H1 (cell line): Measurements from ENCODE around the gene ATP6V1G3. TPM values are rescaled to one million over a fixed set of nuclear protein-coding genes. Genes with fewer than 3 reads are reported as not detected.

Experiments
- EGR1 ChIP-seq: IDR thresholded peaks from 2 replicates; pipeline ENCODE4 v1.6.1; 2011; ENCODE audit warnings: low read depth, low read length, borderline replicate concordance
- JUND ChIP-seq: IDR thresholded peaks from 2 replicates; pipeline ENCODE4 v1.6.1; 2011; ENCODE audit warnings: mild to moderate bottlenecking, improper control_type of control experiment, low read length
- KDM5A ChIP-seq: fragments of 200-600 bp; IDR thresholded peaks from 2 replicates; pipeline ENCODE4 v1.7.1; 2012; ENCODE audit warnings: mild to moderate bottlenecking, low read length, inconsistent platforms, mixed read lengths
- RAD21 ChIP-seq, 2 experiments: IDR thresholded peaks in 1 of 2; conservative IDR thresholded peaks in 1 of 2; 2 replicates each; pipeline ENCODE4 v1.6.1; 2011; ENCODE audit warnings: low read depth in 2 of 2, low read length in 2 of 2, improper control_type of control experiment in 1 of 2, inconsistent platforms in 1 of 2, mild to moderate bottlenecking in 1 of 2, moderate library complexity in 1 of 2
- SP4 ChIP-seq: IDR thresholded peaks from 2 replicates; pipeline ENCODE4 v1.6.1; 2012; ENCODE audit warnings: low read length, inconsistent platforms
- polyA plus RNA-seq, 7 experiments: library from polyadenylated mRNA; depleted of rRNA in 3 of 7; stranded (reverse) in 5 of 7; unstranded in 2 of 7; fragments of >200 nt in 5 of 7; fragments of 200-250 nt in 2 of 7; gene quantifications; 1 replicate in 5 of 7; 2 replicates in 1 of 7; 4 replicates in 1 of 7; pipeline versions ENCODE4 v1.2.1 to v1.2.3, GENCODE V29; 2011 to 2013; ENCODE audit warnings: missing spikeins in 2 of 7, mixed read lengths in 2 of 7
- total RNA-seq: library from RNA; stranded (reverse); fragmentation: NEBNext Ultra II Directional; extraction: Animal tissue kit (Norgen Biotek cat#: 25700); gene quantifications from 2 replicates; pipeline ENCODE4 v1.2.1, GENCODE V29; 2021
- TF ChIP-seq, protein P1 (sequence below), 3 experiments: IDR thresholded peaks; 1 replicate in 2 of 3; 2 replicates in 1 of 3; pipeline versions ENCODE4 v1.5.1 to v1.6.1; 2011; ENCODE audit warnings: low read length in 3 of 3, mild to moderate bottlenecking in 3 of 3, inconsistent platforms in 2 of 3, low read depth in 1 of 3, moderate library complexity in 1 of 3; ENCODE audit not compliant: insufficient read depth in 1 of 3; ENCODE audit errors: control extremely low read depth in 1 of 3

Gene ATP6V1G3
- total and polyA plus RNA-seq, 2 of the 8 experiments (the other 6 are each of a cell fraction or from before 2014, with no cell fraction given): not detected

DNA sequence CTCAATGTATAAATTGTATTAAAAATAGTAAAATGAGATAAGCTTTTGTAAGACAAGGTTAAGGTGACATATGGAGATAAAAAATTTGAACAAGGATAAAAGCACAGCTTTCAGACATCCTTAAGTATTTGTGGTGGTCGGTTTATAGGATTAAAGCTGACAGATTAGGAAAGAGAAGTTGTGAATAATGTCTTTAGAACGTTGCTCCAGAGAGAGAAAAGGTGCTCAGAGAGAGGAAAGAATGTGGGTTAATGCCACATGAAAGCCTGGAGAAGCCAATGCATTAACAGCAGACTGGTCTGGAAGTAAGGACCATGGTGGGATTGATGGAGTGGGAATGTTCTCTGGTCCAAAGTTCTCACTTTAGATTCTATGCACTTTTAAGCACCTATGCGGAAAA, 44.8 kb downstream of the ATP6V1G3 start (continued):
- TF ChIP-seq RAD21 (IDR thresholded peaks at IDR 0.05 in 1 of 2, conservative IDR thresholded peaks at IDR 0.05 in 1 of 2; ENCODE audit: low read depth in 2 of 2, low read length in 2 of 2): no peak
- TF ChIP-seq, protein P1, sequence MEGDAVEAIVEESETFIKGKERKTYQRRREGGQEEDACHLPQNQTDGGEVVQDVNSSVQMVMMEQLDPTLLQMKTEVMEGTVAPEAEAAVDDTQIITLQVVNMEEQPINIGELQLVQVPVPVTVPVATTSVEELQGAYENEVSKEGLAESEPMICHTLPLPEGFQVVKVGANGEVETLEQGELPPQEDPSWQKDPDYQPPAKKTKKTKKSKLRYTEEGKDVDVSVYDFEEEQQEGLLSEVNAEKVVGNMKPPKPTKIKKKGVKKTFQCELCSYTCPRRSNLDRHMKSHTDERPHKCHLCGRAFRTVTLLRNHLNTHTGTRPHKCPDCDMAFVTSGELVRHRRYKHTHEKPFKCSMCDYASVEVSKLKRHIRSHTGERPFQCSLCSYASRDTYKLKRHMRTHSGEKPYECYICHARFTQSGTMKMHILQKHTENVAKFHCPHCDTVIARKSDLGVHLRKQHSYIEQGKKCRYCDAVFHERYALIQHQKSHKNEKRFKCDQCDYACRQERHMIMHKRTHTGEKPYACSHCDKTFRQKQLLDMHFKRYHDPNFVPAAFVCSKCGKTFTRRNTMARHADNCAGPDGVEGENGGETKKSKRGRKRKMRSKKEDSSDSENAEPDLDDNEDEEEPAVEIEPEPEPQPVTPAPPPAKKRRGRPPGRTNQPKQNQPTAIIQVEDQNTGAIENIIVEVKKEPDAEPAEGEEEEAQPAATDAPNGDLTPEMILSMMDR (IDR thresholded peaks at IDR 0.05; ENCODE audit: control extremely low read depth in 1 of 3, insufficient read depth in 1 of 3, low read depth in 1 of 3, low read length in 3 of 3): no peak
- TF ChIP-seq KDM5A: no peak
- TF ChIP-seq SP4: no peak
- TF ChIP-seq JUND: no peak
- TF ChIP-seq EGR1: no peak
- TF ChIP-seq, all 59 proteins: peak for 0
